ENCODE measurements around the gene BTRC. TPM values are rescaled to one million over a fixed set of nuclear protein-coding genes. Genes with fewer than 3 reads are reported as not detected.

Gene BTRC
- total and polyA plus RNA-seq, 7 donors, result 2.4 to 32.6 (median 9.4) TPM

GRCh38 chr10:101447477-101447876 lies 93.5 kb downstream of the BTRC start:
- H3K36me3 ChIP-seq, result no peaks in the 10 kb centered on the region
- peaks cover 0 to 5% (median 0%) of the 10 kb centered on the region in 4 donors for H3K4me1 ChIP-seq
- H3K4me3 ChIP-seq, result no peak overlapping the region
- WGBS, 2 donors, result 96 to 98% methylated on average over 2 of the region's 2 CpGs
- no peaks in the 10 kb centered on the region for H3K9me3 ChIP-seq
- no peak for DNase-seq
- intact Hi-C loops (cut with DNase I), result no loop called here
- H3K27ac ChIP-seq, result no peak overlapping the region
- H3K27me3 ChIP-seq, result no peaks in the 10 kb centered on the region
- no peak for TF ChIP-seq POLR2A (IDR thresholded peaks at IDR 0.05)
- no peak for TF ChIP-seq POLR2AphosphoS5 (IDR thresholded peaks at IDR 0.05)
- TF ChIP-seq CTCF (IDR thresholded peaks at IDR 0.05), result no peak
- no peak for TF ChIP-seq EP300 (IDR thresholded peaks at IDR 0.05)

- Histone ChIP-seq H3K9me3 (no peaks in the 10 kb centered on the region), H3K27me3 (no peaks in the 10 kb centered on the region), H3K4me1 (peaks cover 0 to 12% (median 4%) of the 10 kb centered on the region in 4 donors), H3K27ac (no peak overlapping the region), H3K36me3 (no peaks in the 10 kb centered on the region), H3K4me3 (no peak overlapping the region)
- DNase-seq, result no peak
- 81 to 84% methylated on average over 6 of the region's 6 CpGs for WGBS, 2 donors
- intact Hi-C loops (cut with DNase I), result no loop called here
- TF ChIP-seq POLR2AphosphoS5 (IDR thresholded peaks at IDR 0.05), result no peak
Measured at GRCh38 chr10:101450277-101451080, 96.5 kb downstream of the BTRC start.

GRCh38 chr10:101451261-101451660 lies 97.3 kb downstream of the BTRC start:
- H3K4me3 ChIP-seq, result no peak overlapping the region
- intact Hi-C loops (cut with DNase I), result no loop called here
- H3K36me3 ChIP-seq, result no peaks in the 10 kb centered on the region
- TF ChIP-seq POLR2AphosphoS5 (IDR thresholded peaks at IDR 0.05), result no peak
- TF ChIP-seq POLR2A (IDR thresholded peaks at IDR 0.05), result no peak
- no peak for TF ChIP-seq CTCF (IDR thresholded peaks at IDR 0.05)
- no peak for TF ChIP-seq EP300 (IDR thresholded peaks at IDR 0.05)
- H3K27ac ChIP-seq, result no peak overlapping the region
- 96 to 99% methylated on average over 1 of the region's 1 CpG for WGBS, 2 donors
- DNase-seq, result no peak
- no peaks in the 10 kb centered on the region for H3K9me3 ChIP-seq
- peaks cover 0 to 12% (median 4%) of the 10 kb centered on the region in 4 donors for H3K4me1 ChIP-seq
- H3K27me3 ChIP-seq, result no peaks in the 10 kb centered on the region

GRCh38 chr10:101451667-101452069 lies 97.7 kb downstream of the BTRC start:
- no peaks in the 10 kb centered on the region for H3K36me3 ChIP-seq
- H3K4me3 ChIP-seq, result no peak overlapping the region
- 85% methylated on average over 8 of the region's 8 CpGs for WGBS, 2 donors
- no peaks in the 10 kb centered on the region for H3K27me3 ChIP-seq
- intact Hi-C loops (cut with DNase I), result no loop called here
- no peak overlapping the region for H3K27ac ChIP-seq
- H3K9me3 ChIP-seq, result no peaks in the 10 kb centered on the region
- H3K4me1 ChIP-seq, result peaks cover 0 to 10% (median 4%) of the 10 kb centered on the region in 4 donors
- TF ChIP-seq POLR2A (IDR thresholded peaks at IDR 0.05) (no peak), EP300 (IDR thresholded peaks at IDR 0.05) (no peak), CTCF (IDR thresholded peaks at IDR 0.05) (no peak), POLR2AphosphoS5 (IDR thresholded peaks at IDR 0.05) (no peak)
- no peak for DNase-seq

GRCh38 chr10:101452176-101452575 lies 98.2 kb downstream of the BTRC start:
- TF ChIP-seq POLR2AphosphoS5 (IDR thresholded peaks at IDR 0.05) (no peak), CTCF (IDR thresholded peaks at IDR 0.05) (no peak), EP300 (IDR thresholded peaks at IDR 0.05) (no peak), POLR2A (IDR thresholded peaks at IDR 0.05) (no peak)
- no peaks in the 10 kb centered on the region for H3K9me3 ChIP-seq
- H3K4me1 ChIP-seq, result peaks cover 0 to 8% (median 4%) of the 10 kb centered on the region in 4 donors
- no peak overlapping the region for H3K27ac ChIP-seq
- intact Hi-C loops (cut with DNase I), result no loop called here
- no peaks in the 10 kb centered on the region for H3K36me3 ChIP-seq
- no peaks in the 10 kb centered on the region for H3K27me3 ChIP-seq
- WGBS, 2 donors, result 90 to 94% methylated on average over 1 of the region's 1 CpG
- no peak for DNase-seq
- no peak overlapping the region for H3K4me3 ChIP-seq

Data from sigmoid colon (tissue), 7 donors.